Activated naive CD4-positive, alpha-beta T cell treated with anti-CD3 and anti-CD28 coated beads, Interleukin-2, amount 50 U/mL, for 16 hours (primary cell): ENCODE measurements around the gene PHACTR2.

Experiments
- DNase-seq: peaks from one replicate; pipeline ENCODE4 v3.0.0-alpha.2; 2020

The PHACTR2 gene

DNA sequence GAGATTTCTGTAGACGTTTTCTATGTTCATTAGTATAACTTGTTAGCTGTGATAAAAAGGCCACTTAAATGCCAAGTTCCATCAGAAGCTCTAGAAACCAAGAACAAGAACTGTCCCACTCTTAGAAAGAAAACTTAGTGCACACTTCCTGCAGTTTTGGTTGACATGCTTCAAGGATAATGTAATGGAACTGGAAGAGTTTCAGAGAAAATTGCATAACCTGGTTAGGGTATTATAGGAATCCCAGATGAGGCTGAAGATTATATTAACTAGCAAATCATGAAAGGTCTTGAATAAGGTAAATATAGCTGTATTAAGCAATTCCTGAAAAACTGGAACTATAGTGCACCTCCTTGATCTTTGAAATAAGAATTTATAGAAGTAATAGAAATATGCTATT is 1.8 kb upstream of the PHACTR2 start:
- DNase-seq = no peak

DNA sequence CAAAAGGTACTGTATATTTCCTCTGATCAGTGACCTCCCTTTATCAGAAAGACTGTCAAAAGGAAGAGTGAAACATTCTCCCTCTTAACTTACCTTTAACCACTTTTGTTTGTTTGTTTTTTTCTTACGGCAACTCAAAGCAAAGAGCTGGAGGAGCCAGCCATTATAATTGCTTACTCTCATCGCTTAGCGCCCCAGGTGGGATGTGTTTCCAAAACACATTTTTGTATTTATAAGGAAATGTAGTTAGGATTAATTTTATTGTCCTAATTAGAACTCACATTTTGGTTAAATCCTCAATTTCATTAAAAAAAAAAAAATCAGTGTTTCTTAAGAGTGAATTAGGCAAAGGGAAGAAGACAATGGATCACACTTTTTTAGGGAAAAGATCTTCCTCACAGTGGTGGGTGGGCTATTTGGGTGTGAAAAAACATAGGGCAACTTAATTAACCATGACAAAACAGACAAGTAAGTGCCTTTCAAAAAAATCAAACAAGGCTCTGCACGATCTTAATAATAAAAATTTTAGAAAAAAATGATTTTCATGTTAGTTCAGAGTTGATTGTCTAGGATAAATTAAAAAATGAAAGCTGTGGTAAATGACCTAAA is 1.2 kb upstream of the PHACTR2 start:
- DNase-seq = no peak

DNA sequence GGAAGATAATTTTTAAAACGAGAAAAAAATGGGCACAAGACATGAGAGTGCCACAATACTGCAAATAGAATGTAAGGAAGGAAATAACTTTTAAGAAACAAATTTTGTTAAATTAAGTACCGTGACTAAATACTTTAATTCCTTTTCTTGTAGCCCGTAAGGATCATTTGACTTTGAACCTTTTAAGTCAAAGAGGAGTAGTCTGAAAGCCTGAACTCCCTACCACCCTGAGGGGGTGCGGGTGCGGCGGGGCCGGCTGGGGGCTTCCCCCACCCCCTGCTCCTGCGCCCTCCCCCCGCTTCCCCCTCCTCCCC is 231 bp upstream of the PHACTR2 start:
- DNase-seq = no peak

DNA sequence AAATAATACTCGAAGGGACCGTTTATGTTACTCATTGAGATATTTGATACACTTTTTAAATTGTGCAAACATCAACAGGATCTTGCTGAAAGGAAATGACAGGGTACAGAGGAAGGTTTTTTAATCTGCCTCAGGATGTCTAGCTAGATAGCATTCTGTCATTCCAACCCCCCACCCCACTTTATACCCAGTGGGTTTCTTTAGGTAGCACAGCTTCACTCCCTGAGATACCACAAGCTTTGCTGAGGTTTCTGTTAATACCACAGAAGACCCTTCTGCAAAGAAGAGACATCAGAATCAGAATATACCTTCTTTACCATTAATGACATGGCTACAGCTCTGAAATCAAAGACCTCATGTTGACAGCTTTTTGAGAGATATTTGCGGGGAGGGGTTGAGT is 1.3 kb downstream of the PHACTR2 start:
- no peak for DNase-seq

GRCh38 chr6:143680141-143680540 is 2.4 kb downstream of the PHACTR2 start:
- no peak for DNase-seq

DNA sequence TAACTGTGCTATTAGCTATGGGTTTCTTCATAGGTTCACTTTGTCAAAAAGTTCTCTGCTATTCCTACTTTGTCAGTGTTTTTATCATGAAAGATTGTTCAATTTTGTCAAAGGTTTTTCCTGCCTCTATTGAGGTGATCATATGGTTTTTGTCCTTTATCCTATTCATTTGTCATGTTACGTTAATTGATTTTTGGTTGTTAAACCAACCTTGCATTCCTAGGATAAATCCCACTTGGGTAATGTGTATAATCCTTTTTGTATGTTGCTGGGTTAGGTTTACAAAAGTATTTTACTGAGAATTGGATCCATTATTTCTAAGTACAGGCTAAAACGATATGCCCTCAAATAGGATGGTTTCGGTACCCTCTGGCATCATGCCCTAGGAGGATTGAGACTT is 5.0 kb downstream of the PHACTR2 start:
- no peak for DNase-seq

DNA sequence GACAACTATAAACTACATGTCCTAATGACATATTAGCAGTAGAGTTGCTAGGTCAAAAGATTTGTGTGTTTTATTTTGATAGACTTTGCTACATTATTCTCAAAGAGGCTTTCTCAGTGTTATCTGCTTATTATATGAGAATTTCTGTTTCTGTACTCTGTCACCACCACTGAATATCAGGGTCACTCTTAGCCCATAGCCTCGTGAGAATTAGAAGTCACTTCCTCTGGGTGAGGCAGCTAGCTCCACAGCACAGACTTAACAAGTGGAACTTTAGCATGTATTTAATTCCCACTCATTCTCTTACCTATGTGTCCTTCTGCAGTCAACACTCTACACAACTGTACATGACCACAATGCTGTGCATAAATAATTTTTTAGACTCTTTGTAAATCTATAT is 6.7 kb downstream of the PHACTR2 start:
- no peak for DNase-seq

DNA sequence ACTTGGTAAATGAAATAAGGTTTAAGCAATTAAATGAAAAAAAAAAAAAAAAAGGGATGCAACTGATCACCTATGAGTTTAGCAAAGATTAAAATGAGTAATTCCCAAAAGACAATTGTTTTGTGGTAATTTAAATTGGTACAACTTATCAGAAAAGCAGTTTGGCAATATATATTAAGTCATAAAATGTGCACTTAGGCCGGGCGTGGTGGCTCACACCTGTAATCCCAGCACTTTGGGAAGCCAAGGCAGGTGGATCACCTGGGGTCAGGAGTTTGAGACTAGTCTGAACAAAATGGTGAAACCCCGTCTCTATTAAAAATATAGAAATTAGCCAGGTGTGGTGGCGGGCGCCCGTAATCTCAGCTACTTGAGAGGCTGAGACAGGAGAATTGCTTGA is 7.9 kb downstream of the PHACTR2 start:
- DNase-seq = no peak

DNA sequence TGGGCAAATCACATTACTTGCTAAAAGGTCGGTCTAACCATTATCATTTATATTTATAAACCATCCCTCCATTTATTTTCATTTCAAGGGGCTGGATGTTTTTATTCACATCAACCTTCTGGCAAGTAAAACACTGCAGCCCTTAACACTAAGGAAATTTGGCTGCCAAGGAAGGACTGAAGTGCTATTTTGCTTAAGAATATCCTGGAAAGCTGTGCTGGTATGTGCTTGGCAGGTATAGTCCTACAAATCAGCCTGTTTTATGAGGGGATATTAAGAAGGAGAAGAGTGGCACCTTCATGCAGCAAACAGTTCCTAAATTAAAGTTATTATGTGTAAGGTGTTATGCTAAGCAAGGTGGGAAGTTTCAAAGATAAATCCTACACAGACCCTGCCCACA is 9.8 kb downstream of the PHACTR2 start:
- no peak for DNase-seq

DNA sequence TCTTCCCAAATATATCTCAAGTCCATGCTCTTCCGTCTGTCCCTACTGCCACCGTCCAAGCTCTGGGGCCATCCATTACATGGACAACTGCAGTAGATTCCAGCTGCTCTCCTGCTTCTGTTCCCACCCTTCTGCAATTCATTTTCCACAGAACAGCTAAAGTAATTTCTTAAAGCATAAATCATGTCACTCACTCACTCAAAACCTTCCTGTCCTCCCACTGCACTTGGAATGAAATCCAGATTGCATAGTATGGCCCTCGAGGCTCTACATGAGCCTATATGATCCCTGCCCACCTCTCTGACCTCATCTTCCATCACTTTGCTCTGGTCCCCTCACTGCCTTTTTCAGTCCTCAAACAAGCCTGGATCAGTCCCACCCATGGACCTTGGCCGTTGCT is 10.9 kb downstream of the PHACTR2 start:
- no peak for DNase-seq

- no peak for DNase-seq
These were observed 12.1 kb downstream of the PHACTR2 start for GRCh38 chr6:143689852-143690251.

- DNase-seq = no peak
These were observed 13.4 kb downstream of the PHACTR2 start for GRCh38 chr6:143691155-143691554.

DNA sequence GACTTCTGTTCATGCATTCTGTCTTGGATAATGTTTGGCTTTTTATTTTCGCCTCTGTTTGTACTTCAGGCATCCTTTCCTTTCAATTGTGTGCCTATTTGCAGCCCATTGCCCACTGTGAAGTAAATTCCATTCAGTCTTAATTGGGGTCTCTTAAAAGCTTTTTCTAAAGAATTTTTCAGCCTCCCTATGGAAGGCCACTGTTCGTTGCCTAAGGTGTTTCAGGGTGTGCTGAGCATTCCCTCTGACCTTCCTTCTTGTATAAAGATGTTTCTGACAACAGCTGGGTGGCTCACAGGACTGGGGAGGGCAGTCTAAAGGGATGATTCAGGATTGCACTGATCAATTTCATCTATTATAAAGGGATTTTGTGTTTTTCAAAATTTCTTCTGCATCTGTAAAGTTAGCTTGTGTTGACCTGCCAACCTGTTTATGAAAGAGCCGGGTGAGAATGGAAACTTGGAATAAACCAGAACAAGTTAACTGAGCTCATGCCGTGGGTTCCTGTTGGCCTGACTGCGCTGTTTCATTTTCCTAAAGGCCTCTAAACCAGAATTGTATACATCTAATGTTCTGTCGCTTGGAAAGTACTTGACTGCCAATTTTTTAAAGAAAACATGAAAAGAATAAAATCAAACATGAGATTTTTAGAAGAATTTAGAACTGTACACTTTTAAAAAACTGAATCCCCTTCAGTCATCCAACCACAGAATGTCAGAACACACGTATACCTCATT is 14.3 kb downstream of the PHACTR2 start:
- DNase-seq = no peak

GRCh38 chr6:143692696-143693095 is 14.9 kb downstream of the PHACTR2 start:
- DNase-seq = no peak

GRCh38 chr6:143694013-143694412 is 16.2 kb downstream of the PHACTR2 start:
- DNase-seq = no peak

DNA sequence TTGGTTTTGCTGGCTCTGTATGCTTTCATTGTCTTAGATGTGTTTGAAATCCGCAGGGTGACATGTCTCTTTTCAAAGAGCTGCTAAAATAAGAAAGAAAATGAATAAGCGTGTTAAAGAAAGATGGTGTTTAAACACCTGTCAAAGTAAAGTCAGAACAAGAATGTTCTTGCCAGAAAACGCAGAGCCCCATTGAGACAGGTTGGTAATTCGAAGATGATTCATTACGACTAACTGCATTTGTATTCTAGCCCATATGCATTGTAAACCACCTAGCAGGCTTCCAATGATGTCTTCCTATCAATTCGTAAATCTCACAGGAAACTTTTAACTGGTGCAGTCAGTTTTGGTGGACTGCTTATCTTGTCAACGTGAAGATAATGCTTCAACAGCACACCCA is 16.8 kb downstream of the PHACTR2 start:
- no peak for DNase-seq

DNA sequence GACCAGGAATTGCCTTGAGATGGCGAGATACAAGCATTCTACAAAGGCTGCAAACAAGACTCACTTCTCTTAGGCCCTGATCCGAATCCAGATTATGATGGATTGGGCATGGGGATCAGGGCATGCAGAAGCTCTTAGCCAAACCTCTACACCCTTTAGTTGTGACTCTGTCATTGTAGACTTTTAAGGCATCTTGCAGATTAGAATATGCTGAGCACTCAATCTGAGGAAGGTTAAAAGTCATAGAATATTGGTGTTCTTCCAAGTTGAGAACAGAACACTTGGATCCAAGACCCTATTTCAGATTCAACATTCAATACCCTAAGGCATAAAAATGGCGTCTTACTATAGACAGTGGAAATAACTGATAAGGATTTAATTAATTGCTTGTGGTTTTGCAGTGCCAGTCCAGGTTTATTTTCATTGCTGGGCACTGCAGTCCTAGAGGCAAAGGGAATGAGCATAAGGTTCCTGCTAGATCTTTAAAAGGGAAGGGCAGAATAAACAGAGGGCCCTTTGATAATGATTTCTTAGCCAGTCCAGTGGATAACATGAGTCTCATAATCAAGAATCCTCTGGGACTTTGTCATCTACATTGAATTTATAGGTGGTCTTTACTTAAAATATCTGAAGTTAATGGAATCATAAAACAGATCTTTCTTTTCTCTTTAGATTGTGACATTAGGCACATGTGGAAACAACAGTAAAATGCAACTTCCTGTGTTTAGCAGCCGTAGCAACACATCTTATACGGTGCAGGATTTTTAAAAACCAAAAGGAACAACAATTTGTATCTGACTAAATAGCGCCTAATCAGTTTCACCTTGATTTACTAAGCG is 17.6 kb downstream of the PHACTR2 start:
- no peak for DNase-seq

DNA sequence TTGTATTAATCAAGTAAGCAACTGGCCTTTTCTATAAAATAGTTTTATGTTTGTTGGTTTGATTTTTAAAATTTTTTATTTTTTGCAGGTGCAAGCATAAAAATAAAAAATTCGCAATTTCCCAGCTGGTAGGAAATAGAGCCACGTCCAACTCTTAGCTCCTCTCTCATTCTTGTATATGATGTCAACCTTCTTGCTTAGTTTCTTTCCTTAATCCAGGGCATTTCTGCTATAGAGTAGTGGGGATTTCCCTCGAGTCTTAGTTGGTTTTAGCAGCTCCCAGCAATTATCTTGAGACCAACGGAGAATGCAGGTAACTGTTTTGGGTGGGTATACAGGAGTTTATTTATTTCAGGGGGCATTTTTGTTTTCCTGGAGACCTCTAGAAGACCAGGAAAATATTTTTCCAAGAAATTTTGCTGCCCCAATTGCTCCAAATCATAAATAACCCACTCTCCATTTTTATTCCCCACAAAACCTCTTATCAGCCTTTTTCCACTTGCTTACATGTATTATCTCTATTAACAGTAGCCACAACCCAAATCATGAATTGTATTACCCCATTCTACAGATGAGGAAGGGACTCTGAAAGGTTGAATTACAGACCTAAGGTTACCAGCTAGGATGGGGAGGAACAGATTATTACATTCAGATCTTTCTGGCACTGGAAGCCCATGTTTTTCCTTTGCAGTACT is 18.4 kb downstream of the PHACTR2 start:
- DNase-seq = no peak

GRCh38 chr6:143696664-143697000 is 18.9 kb downstream of the PHACTR2 start:
- DNase-seq = no peak

DNA sequence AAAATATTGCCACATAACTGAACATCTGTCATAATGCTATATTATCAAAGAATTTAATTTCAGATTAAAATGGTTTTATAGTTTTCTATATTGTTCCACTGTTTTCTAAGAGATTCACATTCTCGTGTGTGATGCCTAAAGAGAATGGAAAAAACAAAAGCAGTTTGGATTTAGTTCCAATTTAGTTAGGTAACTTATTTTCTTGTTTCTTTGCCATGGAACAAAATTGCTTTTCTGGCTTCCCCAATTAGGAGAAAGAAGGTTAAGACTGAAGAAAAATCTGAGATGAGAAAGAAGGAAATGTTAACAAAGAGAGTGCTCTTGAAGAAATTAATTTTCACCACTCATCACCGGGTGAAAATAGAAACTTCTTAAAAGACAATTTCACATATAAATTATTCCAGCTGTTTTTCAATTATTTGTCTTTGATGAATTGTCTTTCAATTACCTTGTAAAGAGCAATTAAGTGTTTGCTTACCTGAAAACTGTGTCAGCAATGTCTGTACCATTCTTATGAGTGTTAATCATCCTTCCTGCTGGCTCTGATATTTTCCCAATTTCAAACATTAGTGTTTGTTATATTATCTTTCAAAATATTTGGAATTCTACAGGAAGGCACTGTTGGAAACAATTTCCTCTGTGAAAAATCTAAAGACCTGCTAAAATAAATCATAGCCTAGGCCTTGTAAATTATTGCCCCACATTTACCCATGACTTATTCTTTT is 19.5 kb downstream of the PHACTR2 start:
- no peak for DNase-seq

- no peak for DNase-seq
These were observed 20.6 kb downstream of the PHACTR2 start for GRCh38 chr6:143698329-143698728.

DNA sequence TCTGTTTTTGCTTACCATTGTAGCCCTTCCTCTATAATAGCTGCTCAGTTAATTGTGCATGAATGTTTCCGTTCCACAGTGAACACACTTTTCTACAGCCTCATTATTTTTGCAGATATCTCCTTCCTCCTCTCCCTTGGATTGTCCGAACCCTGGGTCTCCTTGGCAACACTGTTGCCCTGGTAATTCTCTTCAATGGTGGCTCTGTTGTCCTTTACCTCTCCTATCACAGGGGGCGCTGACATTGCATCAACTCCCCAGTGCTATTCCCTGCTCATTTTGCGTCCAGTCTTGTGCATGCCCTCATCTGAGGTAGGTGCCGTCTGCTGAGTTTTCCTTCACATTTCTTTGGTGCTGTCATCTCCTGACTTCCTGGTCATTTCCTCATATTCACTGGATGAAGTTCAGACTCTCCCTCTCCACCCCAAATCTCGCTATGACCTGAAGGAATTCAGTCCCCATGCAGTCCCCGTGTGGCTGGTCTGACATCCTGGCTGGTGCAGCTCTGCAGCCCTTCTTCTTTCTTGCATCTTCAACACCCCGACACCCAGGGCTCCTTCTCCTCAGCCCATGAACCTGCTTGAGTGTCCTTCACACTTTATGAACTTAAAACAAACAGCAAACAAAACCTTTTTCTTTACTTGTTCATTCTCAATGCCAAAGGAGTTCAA is 21.1 kb downstream of the PHACTR2 start:
- no peak for DNase-seq

DNA sequence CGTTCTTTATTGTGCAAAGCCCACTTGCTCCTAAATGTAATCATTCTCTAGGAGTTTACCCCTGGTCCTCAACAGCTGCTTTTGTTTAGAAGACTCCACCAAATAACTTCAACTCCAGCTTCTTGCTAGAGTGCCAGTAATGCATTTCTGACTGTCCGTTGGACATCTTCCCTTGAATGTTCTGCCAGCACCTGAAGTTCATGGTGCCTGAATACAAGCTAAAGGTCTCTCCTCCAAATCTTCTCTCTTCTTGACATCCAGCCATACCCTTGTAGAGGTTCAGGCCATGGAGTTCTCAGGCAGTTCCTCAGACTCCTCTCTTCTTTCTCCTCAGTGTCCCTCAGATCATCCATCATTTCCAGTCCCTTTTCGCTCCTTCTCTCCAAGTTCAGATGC is 21.7 kb downstream of the PHACTR2 start:
- no peak for DNase-seq
